OCI-LY3 (cell line): ENCODE results near the gene ZNF578.

ENCODE experiments used
- H2AFZ ChIP-seq: fragments of 200-600, 300-600 bp; shearing (Covaris generic); 2 replicates; pipeline ENCODE4 v1.6.0; 2014; ENCODE audit warnings: antibody characterized with exemption, low read depth, low read length
- H3K27ac ChIP-seq: fragments of 200-600, 300-600 bp; sonication (generic); 2 replicates; pipeline ENCODE4 v1.5.1; 2014; ENCODE audit warnings: mild to moderate bottlenecking, low read length, moderate library complexity, mixed read lengths
- H3K27me3 ChIP-seq: fragments of 200-600, 300-600 bp; sonication (generic); 2 replicates; pipeline ENCODE4 v1.6.1; 2014; ENCODE audit warnings: low read depth, low read length, mixed read lengths
- H3K36me3 ChIP-seq: fragments of 200-600, 300-600 bp; sonication (generic); replicated peaks from 2 replicates; pipeline ENCODE3; 2014; ENCODE audit warnings: low read depth, low read length, mixed read lengths
- H3K4me1 ChIP-seq: fragments of 300-600, 200-600 bp; sonication (generic); 2 replicates; pipeline ENCODE4 v1.6.1; 2014; ENCODE audit warnings: low read length, mixed read lengths
- H3K4me2 ChIP-seq: fragments of 200-600, 300-600 bp; sonication (generic); 2 replicates; pipeline ENCODE4 v1.6.1; 2014; ENCODE audit warnings: low read length, mixed read lengths
- H3K4me3 ChIP-seq: fragments of 300-600, 200-600 bp; sonication (generic); 2 replicates; pipeline ENCODE4 v1.5.1; 2014; ENCODE audit warnings: antibody characterized with exemption, mild to moderate bottlenecking, low read length, moderate library complexity
- H3K79me2 ChIP-seq: fragments of 300-600, 200-600 bp; shearing (Covaris generic); 2 replicates; pipeline ENCODE4 v1.6.1; 2014; ENCODE audit warnings: mild to moderate bottlenecking, low read length, mixed read lengths
- H3K9ac ChIP-seq: fragments of 300-600, 200-600 bp; shearing (Covaris generic); 2 replicates; pipeline ENCODE4 v1.6.0; 2014; ENCODE audit warnings: mild to moderate bottlenecking, low read length, moderate library complexity
- H3K9me3 ChIP-seq: fragments of 200-600, 300-600 bp; shearing (Covaris generic); 2 replicates; pipeline ENCODE4 v1.6.1; 2014; ENCODE audit warnings: low read length, mixed read lengths; ENCODE audit not compliant: insufficient read depth
- H4K20me1 ChIP-seq: fragments of 200-600, 300-600 bp; sonication (generic); 2 replicates; pipeline ENCODE4 v1.6.1; 2016; ENCODE audit warnings: low read length, mixed read lengths; ENCODE audit not compliant: insufficient read depth
- EZH2phosphoT487 ChIP-seq: fragments of 200-600 bp; shearing (Covaris generic); IDR thresholded peaks from 2 replicates; pipeline ENCODE4 v1.6.1; 2018; ENCODE audit warnings: antibody characterized with exemption, mixed run types, low read depth
- TF ChIP-seq, protein P1 (sequence below): fragments of 200-600, 300-600 bp; sonication (generic); IDR thresholded peaks from 2 replicates; pipeline ENCODE4 v1.5.1; 2014; ENCODE audit warnings: antibody characterized with exemption, low read length, low read depth

The ZNF578 gene

DNA sequence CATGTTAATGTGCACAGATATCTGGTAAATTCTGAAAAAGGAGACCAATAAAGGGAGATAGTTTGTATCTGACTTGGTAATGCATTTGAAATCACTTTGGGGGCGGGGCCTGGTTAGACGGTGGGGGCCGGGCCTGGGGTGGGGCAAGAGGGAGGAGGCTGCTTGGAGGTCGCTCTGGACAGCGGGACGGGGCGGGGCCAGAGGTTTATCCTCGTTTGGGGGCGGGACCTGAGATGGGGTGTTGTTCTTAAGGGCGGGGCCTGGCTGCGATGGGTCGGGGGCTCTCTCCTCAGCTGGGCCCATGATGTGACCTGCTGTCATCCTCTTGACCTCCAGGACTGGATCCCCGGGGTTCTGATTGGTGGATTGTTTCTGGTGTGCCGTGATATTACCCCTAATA is 69.2 kb downstream of the ZNF578 start:
- Histone ChIP-seq H4K20me1 (no peaks in the 10 kb centered on the region), H3K27me3 (no peaks in the 10 kb centered on the region), H3K79me2 (no peaks in the 10 kb centered on the region), H3K9ac (no peak overlapping the region), H3K4me1 (no peaks in the 10 kb centered on the region; the same call in 1 of the 2 replicates), H3K27ac (no peak overlapping the region), H2AFZ (no peak overlapping the region), H3K36me3 (no peaks in the 10 kb centered on the region), H3K4me2 (no peak overlapping the region), H3K4me3 (no peak overlapping the region), H3K9me3 (peaks cover 8% of the 10 kb centered on the region; the same call in 1 of the 2 replicates)
- TF ChIP-seq EZH2phosphoT487: no peak
- TF ChIP-seq, protein P1, sequence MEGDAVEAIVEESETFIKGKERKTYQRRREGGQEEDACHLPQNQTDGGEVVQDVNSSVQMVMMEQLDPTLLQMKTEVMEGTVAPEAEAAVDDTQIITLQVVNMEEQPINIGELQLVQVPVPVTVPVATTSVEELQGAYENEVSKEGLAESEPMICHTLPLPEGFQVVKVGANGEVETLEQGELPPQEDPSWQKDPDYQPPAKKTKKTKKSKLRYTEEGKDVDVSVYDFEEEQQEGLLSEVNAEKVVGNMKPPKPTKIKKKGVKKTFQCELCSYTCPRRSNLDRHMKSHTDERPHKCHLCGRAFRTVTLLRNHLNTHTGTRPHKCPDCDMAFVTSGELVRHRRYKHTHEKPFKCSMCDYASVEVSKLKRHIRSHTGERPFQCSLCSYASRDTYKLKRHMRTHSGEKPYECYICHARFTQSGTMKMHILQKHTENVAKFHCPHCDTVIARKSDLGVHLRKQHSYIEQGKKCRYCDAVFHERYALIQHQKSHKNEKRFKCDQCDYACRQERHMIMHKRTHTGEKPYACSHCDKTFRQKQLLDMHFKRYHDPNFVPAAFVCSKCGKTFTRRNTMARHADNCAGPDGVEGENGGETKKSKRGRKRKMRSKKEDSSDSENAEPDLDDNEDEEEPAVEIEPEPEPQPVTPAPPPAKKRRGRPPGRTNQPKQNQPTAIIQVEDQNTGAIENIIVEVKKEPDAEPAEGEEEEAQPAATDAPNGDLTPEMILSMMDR: no peak

DNA sequence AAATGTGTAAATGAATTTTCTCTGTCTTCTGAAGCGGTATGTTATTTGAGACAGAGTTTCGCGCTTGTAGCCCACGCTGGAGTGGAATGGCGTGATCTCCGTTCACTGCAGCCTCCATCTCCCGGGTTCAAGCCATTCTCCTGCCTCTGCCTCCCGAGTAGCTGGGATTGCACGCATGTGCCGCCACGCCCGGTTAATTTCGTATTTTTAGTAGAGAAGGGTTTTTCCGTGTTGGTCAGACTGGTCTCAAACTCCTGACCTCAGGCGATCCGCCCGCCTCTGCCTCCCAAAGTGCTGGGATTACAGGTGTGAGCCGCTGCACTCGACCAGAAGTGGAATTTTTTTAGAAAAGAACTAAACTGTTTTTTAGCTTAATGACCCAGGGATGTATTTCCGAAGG is 70.7 kb downstream of the ZNF578 start:
- H3K9ac ChIP-seq: no peak overlapping the region
- H3K9me3 ChIP-seq: peaks cover 8% of the 10 kb centered on the region; the same call in 1 of the 2 replicates
- H3K27me3 ChIP-seq: no peaks in the 10 kb centered on the region
- peaks cover 8% of the 10 kb centered on the region for H3K79me2 ChIP-seq
- no peaks in the 10 kb centered on the region for H4K20me1 ChIP-seq
- no peak overlapping the region for H3K4me2 ChIP-seq
- no peak for TF ChIP-seq EZH2phosphoT487
- TF ChIP-seq, protein P1: no peak
- H3K4me1 ChIP-seq: no peaks in the 10 kb centered on the region; the same call in 1 of the 2 replicates
- H3K4me3 ChIP-seq: no peak overlapping the region
- no peak overlapping the region for H3K27ac ChIP-seq
- no peak overlapping the region for H2AFZ ChIP-seq
- peaks cover under 1% of the 10 kb centered on the region for H3K36me3 ChIP-seq

DNA sequence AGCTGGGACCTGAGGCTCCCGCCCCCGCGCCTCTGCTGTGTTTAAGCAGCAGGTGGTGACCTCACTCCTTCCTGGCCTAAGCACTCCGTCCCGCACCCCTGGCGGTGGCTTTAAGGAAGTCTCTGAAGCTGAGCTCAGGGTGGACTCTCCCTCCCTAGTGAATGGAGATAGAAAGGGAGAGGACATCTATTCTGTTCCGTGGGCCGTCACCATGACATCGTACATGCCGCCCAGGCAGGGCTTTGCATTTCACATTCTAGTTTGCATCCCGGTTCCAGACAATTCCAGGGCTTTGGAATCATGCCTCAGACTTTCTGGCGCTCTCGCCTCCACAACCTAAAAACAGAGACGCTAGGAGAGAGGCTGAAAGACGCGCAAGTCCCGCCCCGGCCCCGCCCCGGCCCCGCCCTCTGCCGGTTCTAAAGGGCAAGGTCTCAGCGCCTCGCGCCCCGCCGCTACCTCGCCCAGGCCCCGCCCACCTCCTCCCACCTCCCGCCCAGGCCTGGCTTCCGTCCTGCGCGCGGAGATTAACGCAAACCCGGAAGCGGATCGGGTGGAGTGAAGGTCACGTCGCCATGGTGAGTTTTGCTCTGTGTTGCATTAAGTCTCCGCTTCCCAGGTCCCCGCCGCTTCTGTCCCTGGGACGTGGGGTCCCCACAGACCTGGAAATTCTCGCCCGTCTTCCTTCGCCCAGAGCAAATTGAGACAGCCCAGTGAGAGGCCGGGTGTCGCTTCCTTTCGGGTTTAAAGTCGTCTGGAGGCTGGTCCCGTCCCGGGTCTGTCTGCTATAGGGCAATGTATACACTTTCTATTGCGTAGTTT is 74.0 kb downstream of the ZNF578 start, which contains the start of gene ZNF808:
Gene ZNF808, plus strand, starts transcription at position 535 of the 822 bp plus-strand sequence. CDS start 15,617 bp downstream, outside the sequence.
- Histone ChIP-seq H3K4me3 (peak within 1 kb of the TSS; percentile 91), H3K9ac (peak within 1 kb of the TSS; percentile 79), H3K79me2 (peaks cover 8% of the 10 kb centered on the region), H3K9me3 (peaks cover 8% of the 10 kb centered on the region; the same call in 1 of the 2 replicates), H3K27me3 (no peaks in the 10 kb centered on the region), H3K4me1 (no peaks in the 10 kb centered on the region; the same call in 1 of the 2 replicates), H3K27ac (no peak within 1 kb of the TSS), H3K4me2 (peak within 1 kb of the TSS; percentile 78), H2AFZ (peak within 1 kb of the TSS; percentile 96), H3K36me3 (peaks cover 3% of the 10 kb centered on the region), H4K20me1 (no peaks in the 10 kb centered on the region)
- TF ChIP-seq EZH2phosphoT487: no peak
- TF ChIP-seq, protein P1: peak; percentile 23

DNA sequence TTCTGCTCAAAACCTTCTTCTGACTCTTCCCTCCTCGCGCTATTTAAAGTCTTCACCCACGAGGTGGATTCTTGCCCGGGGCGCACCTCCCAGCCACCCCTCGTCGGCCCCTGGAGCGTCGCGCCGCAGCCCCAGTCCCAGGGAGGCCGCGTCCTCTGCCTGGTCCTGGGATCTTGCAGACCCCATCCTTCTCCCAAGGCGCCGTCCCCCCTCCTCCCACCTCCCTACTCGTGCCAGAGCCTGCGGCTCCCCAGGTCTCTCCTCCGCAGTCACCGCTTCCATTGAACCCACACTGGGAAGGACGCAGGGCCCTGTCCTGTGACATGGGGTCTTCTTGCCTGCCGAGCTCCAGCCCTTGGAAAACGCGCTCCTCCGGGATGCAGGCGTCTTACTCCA is 74.6 kb downstream of the ZNF578 start:
- peaks cover 6% of the 10 kb centered on the region; the same call in 1 of the 2 replicates for H3K9me3 ChIP-seq
- TF ChIP-seq, protein P1: no peak
- no peak for TF ChIP-seq EZH2phosphoT487
- H2AFZ ChIP-seq: peak overlapping the region; percentile 62
- H3K4me2 ChIP-seq: peak overlapping the region; percentile 78
- peak overlapping the region; percentile 91 for H3K4me3 ChIP-seq
- H3K79me2 ChIP-seq: peaks cover 8% of the 10 kb centered on the region
- H3K27me3 ChIP-seq: no peaks in the 10 kb centered on the region
- H3K27ac ChIP-seq: no peak overlapping the region
- no peaks in the 10 kb centered on the region for H4K20me1 ChIP-seq
- peaks cover 3% of the 10 kb centered on the region for H3K36me3 ChIP-seq
- H3K9ac ChIP-seq: peak overlapping the region; percentile 79
- no peaks in the 10 kb centered on the region; the same call in 1 of the 2 replicates for H3K4me1 ChIP-seq
